GM13976 (cell line): Measurements from ENCODE around the gene EPB41L5.
"Not testable (repeated sequence)": the region's sequence is repeated elsewhere in the genome, so short reads cannot be mapped to it uniquely, and the experiment has no call there.

Experiments used
- DNase-seq: peaks from one replicate; pipeline ENCODE4 v3.0.0; 2012; ENCODE audit warnings: low spot score
- CTCF ChIP-seq: IDR thresholded peaks from 2 replicates; pipeline ENCODE4 v1.5.1; 2012; ENCODE audit warnings: borderline replicate concordance, mild to moderate bottlenecking; ENCODE audit not compliant: insufficient read depth; ENCODE audit errors: extremely low read depth, missing control alignments, control extremely low read depth
- in situ Hi-C: fragments of 300-500 bp; cut with MboI; formaldehyde crosslinking; loops from one replicate; pipeline ENCODE4 v1.12.0; 2022; ENCODE audit warnings: low sequenced_read_pairs, mixed read lengths, inconsistent platforms; ENCODE audit not compliant: unreplicated experiment

EPB41L5 gene

GRCh38 chr2:120133572-120134244 lies 120.8 kb downstream of the EPB41L5 start:
- DNase-seq, result no peak
- TF ChIP-seq CTCF, result no peak
- in situ Hi-C loops, result no loop called here

GRCh38 chr2:120134263-120134662 lies 121.4 kb downstream of the EPB41L5 start:
- in situ Hi-C loops, result no loop called here
- no peak for DNase-seq
- no peak for TF ChIP-seq CTCF

GRCh38 chr2:120135013-120135412 lies 122.1 kb downstream of the EPB41L5 start:
- DNase-seq, in situ Hi-C loops: not testable (repeated sequence)

GRCh38 chr2:120140866-120141265 lies 128.0 kb downstream of the EPB41L5 start:
- no peak for DNase-seq
- in situ Hi-C loops, result no loop called here
- no peak for TF ChIP-seq CTCF

GRCh38 chr2:120141300-120142069 lies 128.6 kb downstream of the EPB41L5 start:
- no peak for DNase-seq
- in situ Hi-C loops, result no loop called here
- TF ChIP-seq CTCF, result no peak

GRCh38 chr2:120142528-120143219 lies 129.8 kb downstream of the EPB41L5 start:
- TF ChIP-seq CTCF, result no peak
- in situ Hi-C loops, result no loop called here
- no peak for DNase-seq

- no peak for DNase-seq
- in situ Hi-C loops, result no loop called here
- TF ChIP-seq CTCF, result no peak
These were observed 135.4 kb downstream of the EPB41L5 start for GRCh38 chr2:120148229-120148628.
